Subcutaneous abdominal adipose tissue (tissue), 5 donors: ENCODE results near the gene SUDS3.
"Not testable (repeated sequence)": the region's sequence is repeated elsewhere in the genome, so short reads cannot be mapped to it uniquely, and the experiment has no call there.

Experiments
- H3K27ac ChIP-seq: one replicate; pipeline ENCODE4 v1.7.0; 2013; ENCODE audit warnings: low read depth, mild to moderate bottlenecking, inconsistent platforms, low read length, moderate library complexity
- H3K27me3 ChIP-seq, 5 donors: one replicate each; pipeline ENCODE4 v1.7.0; 2013; ENCODE audit warnings: low read length in 5 of 5, inconsistent platforms in 1 of 5; ENCODE audit not compliant: control insufficient read depth in 5 of 5, insufficient read depth in 4 of 5
- H3K36me3 ChIP-seq, 5 donors: one replicate each; pipeline ENCODE4 v1.7.0; 2013; ENCODE audit warnings: low read length in 5 of 5; ENCODE audit not compliant: control insufficient read depth in 5 of 5, insufficient read depth in 5 of 5
- H3K4me1 ChIP-seq, 5 donors: one replicate each; pipeline ENCODE4 v1.7.0; 2013; ENCODE audit warnings: low read length in 5 of 5, mild to moderate bottlenecking in 3 of 5, moderate library complexity in 1 of 5; ENCODE audit not compliant: control insufficient read depth in 5 of 5, insufficient read depth in 5 of 5
- H3K4me3 ChIP-seq, 5 donors: one replicate each; pipeline ENCODE4 v1.7.0; 2013; ENCODE audit warnings: low read length in 5 of 5, low read depth in 1 of 5
- H3K9ac ChIP-seq, 5 donors: one replicate each; pipeline ENCODE4 v1.7.0; 2013; ENCODE audit warnings: low read length in 5 of 5, mild to moderate bottlenecking in 4 of 5, moderate library complexity in 3 of 5
- H3K9me3 ChIP-seq, 5 donors: one replicate each; pipeline ENCODE4 v1.7.0; 2013; ENCODE audit warnings: low read length in 5 of 5; ENCODE audit not compliant: control insufficient read depth in 5 of 5
- donor health status: healthy.
- donor health status: healthy.
- donor health status: healthy.
- donor health status: healthy.
- donor health status: healthy.

The SUDS3 gene

DNA sequence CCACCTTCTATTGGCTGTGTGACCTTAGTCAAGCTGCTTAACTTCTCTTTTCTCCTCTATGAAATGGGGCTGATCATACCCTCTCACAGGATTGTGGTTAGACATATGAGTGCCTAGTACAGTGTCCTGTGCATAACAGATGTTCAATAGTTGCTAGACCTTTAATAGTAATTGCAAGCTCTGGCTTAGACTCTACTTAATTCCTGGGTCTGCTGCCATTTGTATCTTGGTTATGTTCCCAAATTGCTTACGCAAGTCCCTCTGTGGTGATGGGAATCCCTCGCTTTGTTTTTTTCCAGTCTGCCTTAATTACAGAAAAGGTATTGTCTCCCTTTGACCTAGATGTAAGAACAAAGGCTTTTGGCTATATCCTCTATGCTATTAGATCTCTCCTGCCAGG, 15.1 kb downstream of the SUDS3 start:
- Histone ChIP-seq H3K27me3 (no peaks in the 10 kb centered on the region), H3K4me3 (no peak overlapping the region), H3K4me1 (peaks cover 0 to 12% (median 10%) of the 10 kb centered on the region in 5 donors), H3K36me3 (peaks cover 20 to 94% (median 76%) of the 10 kb centered on the region in 5 donors), H3K9ac (no peak overlapping the region), H3K27ac (no peak overlapping the region), H3K9me3 (no peaks in the 10 kb centered on the region)

DNA sequence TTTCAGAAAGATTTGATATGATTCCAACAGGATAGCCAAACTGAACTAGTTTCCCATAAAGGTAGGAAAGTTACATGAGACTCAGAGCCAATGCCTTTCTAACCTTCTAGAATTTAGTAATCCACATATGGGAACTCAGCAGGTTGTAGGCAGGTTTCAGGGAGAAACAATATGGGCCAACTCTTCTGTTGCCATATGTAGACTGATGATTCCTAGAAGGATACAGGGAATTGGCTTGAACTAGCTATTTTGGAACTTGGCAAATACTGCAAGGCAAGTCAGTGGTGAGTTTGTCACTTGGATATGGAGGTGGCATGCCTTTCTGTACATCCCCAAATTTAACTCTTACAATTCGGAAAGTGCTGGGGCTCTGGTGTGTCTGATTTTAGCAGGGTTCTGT, 15.5 kb downstream of the SUDS3 start:
- H3K4me3 ChIP-seq: no peak overlapping the region
- H3K4me1 ChIP-seq: peaks cover 0 to 12% (median 10%) of the 10 kb centered on the region in 5 donors
- H3K36me3 ChIP-seq: peaks cover 16 to 93% (median 72%) of the 10 kb centered on the region in 5 donors
- no peaks in the 10 kb centered on the region for H3K9me3 ChIP-seq
- H3K27me3 ChIP-seq: no peaks in the 10 kb centered on the region
- no peak overlapping the region for H3K27ac ChIP-seq
- no peak overlapping the region for H3K9ac ChIP-seq

DNA sequence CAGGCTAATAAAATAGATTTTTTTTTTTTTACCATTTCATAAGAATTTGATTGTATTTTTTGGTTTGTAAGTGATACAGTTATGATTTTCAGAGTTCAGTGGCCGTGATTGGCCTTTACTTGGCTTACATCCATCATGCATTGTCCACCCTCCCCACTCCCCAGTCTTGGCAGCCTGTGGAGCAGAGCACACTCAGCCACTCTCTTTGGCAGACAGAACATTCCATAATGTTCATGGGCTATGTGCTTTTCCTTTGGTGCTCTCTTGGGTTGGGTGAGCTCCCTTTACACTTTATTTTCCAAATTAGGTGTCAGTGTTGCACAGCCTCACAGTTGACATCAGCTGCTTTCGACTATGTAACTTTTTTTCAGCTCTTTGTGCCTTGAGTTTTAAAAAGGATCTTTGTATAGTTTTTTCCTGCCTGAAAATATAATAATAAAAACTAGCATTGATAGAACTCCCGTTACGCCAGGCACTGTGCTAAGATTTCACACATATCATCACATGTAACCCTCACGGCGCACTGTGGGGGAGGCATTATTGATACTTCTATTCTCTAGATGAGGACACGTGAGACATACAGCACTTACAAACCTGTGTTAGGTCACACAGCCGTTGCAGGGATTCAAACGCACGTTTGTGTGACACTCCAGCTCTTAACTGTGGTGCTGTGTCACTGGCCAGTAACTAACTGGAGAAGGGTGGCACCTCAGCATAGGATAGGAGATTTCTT, 21.5 kb downstream of the SUDS3 start:
- no peak overlapping the region for H3K27ac ChIP-seq
- peaks cover 0 to 6% (median 0%) of the 10 kb centered on the region in 5 donors for H3K4me1 ChIP-seq
- H3K36me3 ChIP-seq: peaks cover 32 to 90% (median 61%) of the 10 kb centered on the region in 5 donors
- no peaks in the 10 kb centered on the region for H3K9me3 ChIP-seq
- H3K9ac ChIP-seq: no peak overlapping the region
- H3K4me3 ChIP-seq: no peak overlapping the region
- H3K27me3 ChIP-seq: no peaks in the 10 kb centered on the region

DNA sequence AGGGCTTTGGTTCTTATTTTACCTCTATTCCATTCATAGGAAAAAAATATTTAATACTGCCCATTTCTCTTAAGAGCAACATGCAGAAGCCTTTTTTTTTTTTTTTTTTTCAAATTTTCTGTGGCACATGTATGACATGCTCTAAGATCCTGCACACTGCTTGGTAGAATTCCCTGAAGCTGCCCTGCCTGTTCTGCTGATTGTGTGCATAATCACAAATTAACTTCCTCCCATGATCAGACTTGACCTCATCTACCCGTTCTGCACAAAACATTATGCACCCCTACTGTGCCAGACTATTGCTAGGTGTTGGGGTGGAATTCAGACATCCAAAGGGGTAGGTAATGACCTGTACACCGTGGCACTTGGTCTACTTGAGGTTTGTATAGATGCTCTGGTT, 22.2 kb downstream of the SUDS3 start:
- H3K9me3 ChIP-seq: no peaks in the 10 kb centered on the region
- no peaks in the 10 kb centered on the region for H3K27me3 ChIP-seq
- H3K4me1 ChIP-seq: peaks cover 0 to 6% (median 0%) of the 10 kb centered on the region in 5 donors
- no peak overlapping the region for H3K27ac ChIP-seq
- H3K36me3 ChIP-seq: peaks cover 36 to 91% (median 64%) of the 10 kb centered on the region in 5 donors
- no peak overlapping the region for H3K4me3 ChIP-seq
- no peak overlapping the region for H3K9ac ChIP-seq

DNA sequence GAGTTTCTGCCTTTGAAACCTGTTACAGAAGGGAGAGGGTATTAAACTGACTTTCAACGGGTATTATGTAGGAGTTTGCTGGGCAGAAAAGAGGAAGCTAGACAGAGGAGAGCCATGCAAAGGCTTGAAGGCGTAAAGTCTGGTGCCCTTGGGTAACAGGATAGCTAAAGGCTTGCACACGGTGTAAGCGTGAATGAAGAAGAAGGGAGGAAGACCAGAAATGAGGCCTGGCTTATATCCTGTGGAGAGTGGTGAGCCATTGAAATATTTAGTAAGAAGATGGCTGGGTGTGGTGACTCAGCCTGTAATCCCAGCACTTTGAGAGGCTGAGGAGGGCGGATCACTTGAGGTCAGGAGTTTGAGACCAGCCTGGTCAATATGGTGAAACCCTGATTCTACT, 22.6 kb downstream of the SUDS3 start:
- no peak overlapping the region for H3K9ac ChIP-seq
- H3K9me3 ChIP-seq: no peaks in the 10 kb centered on the region
- peaks cover 0 to 6% (median 0%) of the 10 kb centered on the region in 5 donors for H3K4me1 ChIP-seq
- peaks cover 36 to 92% (median 67%) of the 10 kb centered on the region in 5 donors for H3K36me3 ChIP-seq
- no peak overlapping the region for H3K4me3 ChIP-seq
- H3K27ac ChIP-seq: no peak overlapping the region
- no peaks in the 10 kb centered on the region for H3K27me3 ChIP-seq

DNA sequence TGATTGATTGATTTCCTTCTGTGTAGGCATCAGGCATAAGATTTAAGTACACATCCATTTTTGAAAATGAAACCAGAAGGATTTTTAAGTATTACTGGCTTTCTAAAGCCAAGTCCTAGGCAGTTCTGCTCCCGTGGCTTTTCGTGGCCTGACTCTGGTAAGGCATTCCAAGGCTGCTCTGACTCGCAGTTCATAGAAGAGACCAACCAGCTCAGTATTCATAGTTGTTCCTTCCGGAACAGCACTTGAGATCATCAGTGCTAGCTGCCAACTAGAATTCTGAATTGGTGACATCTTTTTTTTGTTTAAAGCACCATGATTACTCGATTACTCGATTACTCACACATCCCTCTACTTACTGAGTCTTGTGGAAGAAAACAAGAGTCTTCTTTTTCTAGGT, 25.9 kb downstream of the SUDS3 start:
- no peaks in the 10 kb centered on the region for H3K9me3 ChIP-seq
- H3K36me3 ChIP-seq: peaks cover 34 to 80% (median 63%) of the 10 kb centered on the region in 5 donors
- H3K4me3 ChIP-seq: no peak overlapping the region
- peaks cover 0 to 6% (median 0%) of the 10 kb centered on the region in 5 donors for H3K4me1 ChIP-seq
- H3K9ac ChIP-seq: peak overlapping the region in 1 of 5 donors; percentile 12
- H3K27me3 ChIP-seq: no peaks in the 10 kb centered on the region
- H3K27ac ChIP-seq: no peak overlapping the region

DNA sequence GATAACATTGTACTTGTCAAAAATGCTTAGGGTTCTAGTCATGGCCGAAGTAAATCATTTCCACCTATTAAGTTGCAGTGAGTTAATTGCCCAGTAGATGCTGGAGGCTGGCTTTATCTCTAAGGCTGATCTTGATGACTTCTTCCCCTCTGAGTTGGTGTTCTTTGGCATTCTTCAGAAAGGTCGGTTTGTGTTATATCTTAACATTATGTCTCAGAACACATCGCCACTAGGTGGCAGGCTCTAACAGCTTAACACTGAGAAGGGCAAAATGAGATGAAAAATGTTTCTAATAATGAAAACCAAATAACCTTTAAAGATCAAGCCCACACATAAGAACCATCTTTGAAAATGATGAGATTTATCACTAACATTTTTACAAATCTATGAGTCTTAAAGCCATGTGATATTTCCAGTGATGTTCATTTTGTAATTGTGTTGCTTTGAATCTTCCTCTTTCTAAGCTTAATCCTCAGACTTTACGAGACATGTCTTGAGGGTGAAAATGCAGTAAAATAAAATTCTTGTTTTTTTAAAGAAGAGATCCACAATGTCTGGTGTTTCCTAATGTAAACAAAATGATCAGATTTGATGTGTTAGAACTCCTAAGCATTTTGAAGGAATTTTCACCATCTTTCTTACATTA, 28.6 kb downstream of the SUDS3 start:
- no peaks in the 10 kb centered on the region for H3K27me3 ChIP-seq
- no peak overlapping the region for H3K27ac ChIP-seq
- peaks cover 32 to 67% (median 53%) of the 10 kb centered on the region in 5 donors for H3K36me3 ChIP-seq
- no peak overlapping the region for H3K4me3 ChIP-seq
- H3K4me1 ChIP-seq: no peaks in the 10 kb centered on the region
- no peak overlapping the region for H3K9ac ChIP-seq
- H3K9me3 ChIP-seq: no peaks in the 10 kb centered on the region

DNA sequence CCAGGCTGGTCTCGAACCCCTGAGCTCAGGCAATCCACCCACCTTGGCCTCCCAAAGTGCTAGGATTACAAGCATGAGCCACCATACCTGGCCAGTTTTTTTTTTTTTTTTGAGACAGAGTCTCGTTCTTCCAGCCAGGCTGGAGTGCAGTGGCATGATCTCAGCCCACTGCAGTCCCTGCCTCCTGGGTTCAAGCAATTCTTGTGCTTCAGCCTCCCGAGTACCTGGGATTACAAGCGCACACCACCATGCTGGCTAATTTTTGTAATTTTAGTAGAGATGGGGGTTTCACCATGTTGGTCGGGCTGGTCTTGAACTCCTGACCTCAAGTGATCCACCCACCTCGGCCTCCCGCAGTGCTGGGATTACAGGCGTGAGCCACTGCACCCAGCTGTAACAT, 31.9 kb downstream of the SUDS3 start:
- H3K4me1 ChIP-seq, H3K27me3 ChIP-seq, H3K4me3 ChIP-seq, H3K27ac ChIP-seq, H3K9ac ChIP-seq, H3K9me3 ChIP-seq: not testable (repeated sequence)
- H3K36me3 ChIP-seq: peaks cover 30 to 64% (median 55%) of the 10 kb centered on the region in 5 donors

DNA sequence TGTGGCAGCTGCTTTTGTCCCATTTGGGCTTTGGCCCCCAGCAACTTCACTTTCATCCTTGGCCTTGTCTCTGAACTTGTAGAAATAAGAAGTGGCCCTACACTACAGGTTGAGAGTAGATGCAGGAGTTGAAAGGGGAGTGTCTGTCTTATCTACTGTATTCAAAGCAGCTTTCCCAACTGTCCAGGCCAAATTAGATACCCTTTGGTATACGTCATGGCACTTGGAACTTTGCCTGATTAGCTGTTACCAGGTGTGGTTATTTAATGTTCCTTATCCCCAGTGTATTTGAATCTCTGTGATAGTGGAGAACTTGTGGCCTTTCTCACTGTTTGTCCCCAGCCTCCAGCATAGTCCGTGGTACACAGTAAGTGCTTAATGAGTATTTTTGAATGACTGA, 33.5 kb downstream of the SUDS3 start:
- Histone ChIP-seq H3K9ac (no peak overlapping the region), H3K4me3 (no peak overlapping the region), H3K4me1 (no peaks in the 10 kb centered on the region), H3K27ac (no peak overlapping the region), H3K36me3 (peaks cover 36 to 66% (median 60%) of the 10 kb centered on the region in 5 donors), H3K27me3 (no peaks in the 10 kb centered on the region), H3K9me3 (no peaks in the 10 kb centered on the region)

DNA sequence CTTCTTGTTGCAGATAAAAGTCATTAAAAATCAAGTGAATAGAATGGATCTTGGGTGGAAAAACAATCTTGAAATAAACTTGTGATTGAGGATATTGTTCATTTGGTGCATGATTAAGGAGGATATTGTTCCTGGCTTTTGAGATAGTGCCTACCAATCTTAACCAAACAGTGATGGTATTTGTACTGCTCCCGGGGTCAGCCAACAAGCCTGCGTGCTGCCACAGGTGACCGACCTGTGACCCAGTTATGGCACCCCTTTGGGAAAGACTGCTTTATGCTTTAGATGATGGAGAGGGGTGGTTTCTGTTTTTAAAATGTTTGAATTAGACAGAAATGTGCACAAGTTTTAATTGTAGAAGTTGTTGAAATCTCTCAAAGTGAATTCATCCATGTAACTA, 41.6 kb downstream of the SUDS3 start:
- Histone ChIP-seq H3K36me3 (peaks cover 23 to 49% (median 41%) of the 10 kb centered on the region in 5 donors), H3K4me3 (no peak overlapping the region), H3K9ac (no peak overlapping the region), H3K9me3 (no peaks in the 10 kb centered on the region), H3K4me1 (no peaks in the 10 kb centered on the region), H3K27ac (no peak overlapping the region), H3K27me3 (no peaks in the 10 kb centered on the region)
